Parathyroid adenoma (tissue), 2 donors: ENCODE measurements around the gene ACTL8.

Source experiments
- H2AFZ ChIP-seq: fragments of 300-600 bp; sonication (generic); one replicate; pipeline ENCODE4 v1.7.0; 2017; ENCODE audit warnings: antibody characterized with exemption, mild to moderate bottlenecking
- H3K27ac ChIP-seq: fragments of 300-600 bp; sonication (generic); one replicate; pipeline ENCODE4 v1.7.0; 2017
- H3K27me3 ChIP-seq: fragments of 300-600 bp; sonication (generic); one replicate; pipeline ENCODE4 v1.7.0; 2017; ENCODE audit warnings: low read length; ENCODE audit not compliant: control insufficient read depth, insufficient read depth
- H3K36me3 ChIP-seq: fragments of 300-600 bp; sonication (generic); one replicate; pipeline ENCODE4 v1.7.0; 2017; ENCODE audit warnings: low read length; ENCODE audit not compliant: control insufficient read depth, insufficient read depth
- H3K4me1 ChIP-seq: fragments of 300-600 bp; sonication (generic); one replicate; pipeline ENCODE4 v1.7.0; 2017; ENCODE audit warnings: control low read depth
- H3K4me2 ChIP-seq: fragments of 300-600 bp; sonication (generic); one replicate; pipeline ENCODE4 v1.7.0; 2017; ENCODE audit warnings: low read length
- H3K4me3 ChIP-seq: fragments of 300-600 bp; sonication (generic); one replicate; pipeline ENCODE4 v1.7.0; 2017; ENCODE audit warnings: low read depth, low read length
- H3K79me2 ChIP-seq: fragments of 300-600 bp; sonication (generic); one replicate; pipeline ENCODE4 v1.7.0; 2017; ENCODE audit warnings: control low read depth
- H3K9ac ChIP-seq: fragments of 300-600 bp; sonication (generic); one replicate; pipeline ENCODE4 v1.7.0; 2017; ENCODE audit warnings: mild to moderate bottlenecking
- H3K9me3 ChIP-seq: fragments of 300-600 bp; sonication (generic); one replicate; pipeline ENCODE4 v1.7.0; 2017; ENCODE audit warnings: low read length; ENCODE audit not compliant: control insufficient read depth
- CTCF ChIP-seq: fragments of 300-600 bp; sonication (generic); IDR thresholded peaks from one replicate; pipeline ENCODE4 v1.7.0; 2017; ENCODE audit warnings: antibody characterized with exemption, mild to moderate bottlenecking
- donor health status: primary hyperparathyroidism.

Gene ACTL8

GRCh38 chr1:17774452-17774851, 19.3 kb downstream of the ACTL8 start:
- H2AFZ ChIP-seq = no peak overlapping the region
- H3K27ac ChIP-seq = no peak overlapping the region
- no peaks in the 10 kb centered on the region for H3K4me1 ChIP-seq
- no peaks in the 10 kb centered on the region for H3K9me3 ChIP-seq
- H3K4me2 ChIP-seq = no peak overlapping the region
- H3K9ac ChIP-seq = no peak overlapping the region
- no peaks in the 10 kb centered on the region for H3K27me3 ChIP-seq
- TF ChIP-seq CTCF = no peak
- no peaks in the 10 kb centered on the region for H3K36me3 ChIP-seq
- no peak overlapping the region for H3K4me3 ChIP-seq
- H3K79me2 ChIP-seq = no peaks in the 10 kb centered on the region

- no peaks in the 10 kb centered on the region for H3K4me1 ChIP-seq
- H3K27ac ChIP-seq = no peak overlapping the region
- H3K79me2 ChIP-seq = no peaks in the 10 kb centered on the region
- no peaks in the 10 kb centered on the region for H3K36me3 ChIP-seq
- TF ChIP-seq CTCF = no peak
- H2AFZ ChIP-seq = no peak overlapping the region
- H3K4me2 ChIP-seq = no peak overlapping the region
- no peaks in the 10 kb centered on the region for H3K27me3 ChIP-seq
- H3K4me3 ChIP-seq = no peak overlapping the region
- H3K9ac ChIP-seq = no peak overlapping the region
- H3K9me3 ChIP-seq = no peaks in the 10 kb centered on the region
Measured at GRCh38 chr1:17775796-17776195, 20.7 kb downstream of the ACTL8 start.

- H3K36me3 ChIP-seq = no peaks in the 10 kb centered on the region
- H3K4me3 ChIP-seq = no peak overlapping the region
- no peak overlapping the region for H3K4me2 ChIP-seq
- H2AFZ ChIP-seq = no peak overlapping the region
- H3K9ac ChIP-seq = no peak overlapping the region
- no peak for TF ChIP-seq CTCF
- no peaks in the 10 kb centered on the region for H3K9me3 ChIP-seq
- H3K27ac ChIP-seq = no peak overlapping the region
- H3K4me1 ChIP-seq = no peaks in the 10 kb centered on the region
- no peaks in the 10 kb centered on the region for H3K79me2 ChIP-seq
- no peaks in the 10 kb centered on the region for H3K27me3 ChIP-seq
Measured at GRCh38 chr1:17776426-17776825, 21.3 kb downstream of the ACTL8 start.

GRCh38 chr1:17777330-17777729, 22.2 kb downstream of the ACTL8 start:
- Histone ChIP-seq H3K9ac (no peak overlapping the region), H3K9me3 (no peaks in the 10 kb centered on the region), H3K4me1 (no peaks in the 10 kb centered on the region), H3K4me2 (no peak overlapping the region), H3K79me2 (no peaks in the 10 kb centered on the region), H3K4me3 (no peak overlapping the region), H3K27ac (no peak overlapping the region), H2AFZ (no peak overlapping the region), H3K27me3 (no peaks in the 10 kb centered on the region), H3K36me3 (no peaks in the 10 kb centered on the region)
- TF ChIP-seq CTCF = no peak

- TF ChIP-seq CTCF = no peak
- no peak overlapping the region for H3K27ac ChIP-seq
Measured at GRCh38 chr1:17777818-17778217, 22.7 kb downstream of the ACTL8 start.

More at GRCh38 chr1:17777818-17778217, 22.7 kb downstream of the ACTL8 start:
- Histone ChIP-seq H3K4me2 (no peak overlapping the region), H3K27me3 (no peaks in the 10 kb centered on the region), H3K9me3 (no peaks in the 10 kb centered on the region), H3K9ac (no peak overlapping the region), H3K79me2 (no peaks in the 10 kb centered on the region), H2AFZ (no peak overlapping the region), H3K4me1 (no peaks in the 10 kb centered on the region), H3K36me3 (no peaks in the 10 kb centered on the region), H3K4me3 (no peak overlapping the region)
